Measurements from ENCODE around the gene FBXO34.

FBXO34 gene

GRCh38 chr14:55383541-55384140, 112.4 kb downstream of the FBXO34 start:
- Histone ChIP-seq H3K79me2 (ENCODE audit: insufficient read depth, low read length) (no peaks in the 10 kb centered on the region), H2AFZ (ENCODE audit: low read depth, low read length, severe bottlenecking) (no peak overlapping the region), H3K4me3 (ENCODE audit: insufficient read depth, low read length, poor library complexity, severe bottlenecking) (no peak overlapping the region), H3F3A (ENCODE audit: insufficient read depth) (no peaks in the 10 kb centered on the region), H3K36me3 (ENCODE audit: low read length) (no peaks in the 10 kb centered on the region), H4K20me1 (ENCODE audit: low read depth, low read length) (no peaks in the 10 kb centered on the region), H3K27ac (ENCODE audit: low read depth, low read length) (no peak overlapping the region), H3K9ac (ENCODE audit: low read length) (no peak overlapping the region), H3K27me3 (ENCODE audit: low read length) (no peaks in the 10 kb centered on the region), H3K9me2 (replicated peaks; ENCODE audit: insufficient read depth, low read length) (no peaks in the 10 kb centered on the region), H3K9me3 (ENCODE audit: insufficient read depth, low read length) (no peaks in the 10 kb centered on the region), H3K4me2 (ENCODE audit: low read depth, low read length, poor library complexity, severe bottlenecking) (no peak overlapping the region)
- TF ChIP-seq CTCF (IDR thresholded peaks at IDR 0.05; ENCODE audit: insufficient read depth, low read length, poor library complexity, severe bottlenecking) (no peak), EZH2phosphoT487 (conservative IDR thresholded peaks at IDR 0.05; ENCODE audit: low read length) (no peak)

GRCh38 chr14:55384536-55384935, 113.3 kb downstream of the FBXO34 start:
- TF ChIP-seq EZH2phosphoT487 (conservative IDR thresholded peaks at IDR 0.05; ENCODE audit: low read length) (no peak), CTCF (IDR thresholded peaks at IDR 0.05; ENCODE audit: insufficient read depth, low read length, poor library complexity, severe bottlenecking) (no peak)
- H3K36me3 ChIP-seq (ENCODE audit: low read length), result no peaks in the 10 kb centered on the region

DNA sequence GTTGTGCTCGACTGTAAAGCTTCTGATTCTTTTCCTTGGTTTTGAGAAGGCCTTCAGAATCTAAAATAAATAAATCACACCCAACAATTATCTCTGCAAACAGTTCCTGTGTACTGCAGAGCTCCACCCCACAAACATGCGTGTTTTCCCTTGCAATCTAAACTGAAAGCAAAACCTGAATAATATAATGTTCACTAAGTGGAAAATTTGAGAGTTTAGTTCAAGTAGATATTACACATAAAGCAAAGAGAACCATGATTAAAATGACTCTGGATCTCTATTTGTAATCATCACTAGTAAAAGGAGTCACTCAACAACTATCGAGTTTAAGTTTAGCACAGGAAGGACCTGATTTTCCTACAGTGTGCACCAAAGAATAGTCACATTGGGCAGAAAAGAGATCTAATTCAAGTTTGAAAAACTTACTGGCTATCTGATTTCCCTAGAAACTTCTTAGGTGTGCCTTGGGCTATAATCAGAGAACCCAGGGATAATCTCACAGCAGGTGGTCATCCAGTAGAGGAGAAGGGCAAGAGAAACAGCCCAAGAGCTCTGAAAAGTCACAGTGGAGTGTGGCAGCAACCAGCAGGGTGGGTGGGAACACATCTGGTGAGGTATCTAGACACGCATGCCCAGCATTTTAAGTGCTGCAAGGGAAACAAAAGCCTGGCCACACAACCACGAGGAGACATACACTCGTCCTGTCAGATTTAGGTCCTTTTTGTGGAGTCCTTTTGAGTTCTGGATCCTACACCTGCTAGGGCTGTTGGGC, 115.0 kb downstream of the FBXO34 start:
- Histone ChIP-seq H3K27ac (ENCODE audit: low read depth, low read length) (no peak overlapping the region), H3K9ac (ENCODE audit: low read length) (no peak overlapping the region), H4K20me1 (ENCODE audit: low read depth, low read length) (no peaks in the 10 kb centered on the region), H3K27me3 (ENCODE audit: low read length) (no peaks in the 10 kb centered on the region), H3K4me3 (ENCODE audit: insufficient read depth, low read length, poor library complexity, severe bottlenecking) (no peak overlapping the region), H3K79me2 (ENCODE audit: insufficient read depth, low read length) (no peaks in the 10 kb centered on the region), H3K36me3 (ENCODE audit: low read length) (no peaks in the 10 kb centered on the region), H3K4me2 (ENCODE audit: low read depth, low read length, poor library complexity, severe bottlenecking) (no peak overlapping the region), H3K9me2 (replicated peaks; ENCODE audit: insufficient read depth, low read length) (no peaks in the 10 kb centered on the region), H3K9me3 (ENCODE audit: insufficient read depth, low read length) (no peaks in the 10 kb centered on the region), H3F3A (ENCODE audit: insufficient read depth) (no peaks in the 10 kb centered on the region), H2AFZ (ENCODE audit: low read depth, low read length, severe bottlenecking) (no peak overlapping the region)
- TF ChIP-seq EZH2phosphoT487 (conservative IDR thresholded peaks at IDR 0.05; ENCODE audit: low read length), result no peak
- TF ChIP-seq CTCF (IDR thresholded peaks at IDR 0.05; ENCODE audit: insufficient read depth, low read length, poor library complexity, severe bottlenecking), result no peak

More at GRCh38 chr14:55384536-55384935, 113.3 kb downstream of the FBXO34 start:
- Histone ChIP-seq H2AFZ (ENCODE audit: low read depth, low read length, severe bottlenecking) (no peak overlapping the region), H3K9ac (ENCODE audit: low read length) (no peak overlapping the region), H3K27me3 (ENCODE audit: low read length) (no peaks in the 10 kb centered on the region), H3K27ac (ENCODE audit: low read depth, low read length) (no peak overlapping the region), H3K4me2 (ENCODE audit: low read depth, low read length, poor library complexity, severe bottlenecking) (no peak overlapping the region), H3F3A (ENCODE audit: insufficient read depth) (no peaks in the 10 kb centered on the region), H4K20me1 (ENCODE audit: low read depth, low read length) (no peaks in the 10 kb centered on the region), H3K9me3 (ENCODE audit: insufficient read depth, low read length) (no peaks in the 10 kb centered on the region), H3K9me2 (replicated peaks; ENCODE audit: insufficient read depth, low read length) (no peaks in the 10 kb centered on the region), H3K4me3 (ENCODE audit: insufficient read depth, low read length, poor library complexity, severe bottlenecking) (no peak overlapping the region), H3K79me2 (ENCODE audit: insufficient read depth, low read length) (no peaks in the 10 kb centered on the region)
